Activated CD8-positive, alpha-beta T cell treated with anti-CD3 and anti-CD28 coated beads for 36 hours (primary cell): ENCODE results near the gene HELZ. TPM values are rescaled to one million over a fixed set of nuclear protein-coding genes. Genes with fewer than 3 reads are reported as not detected.
A peak's percentile ranks its signal among the peaks of the same experiment; 100 is the strongest.

Experiments used
- ATAC-seq: fragments of 200-7000 bp; cut with Tn5 transposase; one replicate; pipeline ENCODE4 v1.10.0; 2021; ENCODE audit warnings: mild to moderate bottlenecking, moderate library complexity
- CTCF ChIA-PET: fragments of 350-600 bp; sonication (Branson Sonifier 250); formaldehyde crosslinking; loops from one replicate; lab custom pipeline; 2021; ENCODE audit warnings: antibody characterized with exemption; lab: Charles Lee
- POLR2A ChIA-PET: fragments of 350-600 bp; sonication (Branson Sonifier 250); formaldehyde crosslinking; loops from one replicate; lab custom pipeline; 2021; ENCODE audit warnings: antibody characterized with exemption; lab: Charles Lee
- DNase-seq: peaks from one replicate; pipeline ENCODE4 v3.0.0-alpha.2; 2020
- H3K27ac Mint-ChIP-seq: one replicate; pipeline ENCODE4 v1.8.0; 2021; ENCODE audit warnings: mild to moderate bottlenecking, mixed read lengths
- H3K27me3 Mint-ChIP-seq: one replicate; pipeline ENCODE4 v1.8.0; 2021; ENCODE audit warnings: mixed read lengths
- H3K36me3 Mint-ChIP-seq: one replicate; pipeline ENCODE4 v1.8.0; 2021; ENCODE audit warnings: low read depth, mixed read lengths
- H3K4me1 Mint-ChIP-seq: one replicate; pipeline ENCODE4 v1.8.0; 2021; ENCODE audit warnings: low read depth, mixed read lengths
- H3K4me3 Mint-ChIP-seq: one replicate; pipeline ENCODE4 v1.8.0; 2021; ENCODE audit warnings: mild to moderate bottlenecking, moderate library complexity, mixed read lengths
- H3K9me3 Mint-ChIP-seq: one replicate; pipeline ENCODE4 v1.8.0; 2021; ENCODE audit warnings: mixed read lengths
- intact Hi-C: fragments of 100-400 bp; cut with micrococcal nuclease; formaldehyde crosslinking; loops from one replicate; pipeline ENCODE4 v1.10.0; 2022
- total RNA-seq, 2 experiments: library from RNA; stranded (reverse); gene quantifications; one replicate each; pipeline ENCODE4 v1.2.3, GENCODE V29; 2021
- TF ChIP-seq, protein P1 (sequence below): fragments of 200-600 bp; IDR thresholded peaks from one replicate; pipeline ENCODE4 v1.8.0; 2022; ENCODE audit warnings: antibody characterized with exemption, mild to moderate bottlenecking

HELZ gene
- total RNA-seq, 2 experiments from 2014 or later, result 74.4 to 74.9 TPM

DNA sequence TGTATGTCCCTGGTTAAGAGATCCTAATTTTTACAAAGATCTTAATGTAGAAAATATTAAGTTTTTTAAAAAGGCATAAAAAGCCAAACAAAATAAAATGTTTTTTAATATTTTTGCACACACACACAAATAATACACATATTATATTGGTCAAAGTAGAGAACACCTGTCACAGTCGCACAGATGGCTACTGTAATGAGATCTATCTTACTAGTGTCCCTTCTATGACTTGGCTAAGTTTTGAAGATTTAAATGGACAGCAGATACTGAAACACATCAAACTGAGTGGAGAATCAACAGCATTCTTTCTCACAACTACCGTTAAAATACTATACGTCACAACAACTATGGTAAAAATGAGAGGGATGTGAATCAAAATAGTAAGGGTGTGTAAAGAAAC lies 83.4 kb downstream of the HELZ start:
- intact Hi-C loops, result no loop called here
- ChIA-PET CTCF (interaction anchor here (1.0 kb wide), 1 partner anchor 60 kb away, joined by 3 read pairs; no protein-coding TSS in a partner anchor), POLR2A (no interaction called here)
- H3K36me3 Mint-ChIP-seq, result peaks cover 45% of the 10 kb centered on the region
- H3K27ac Mint-ChIP-seq, result no peak overlapping the region
- DNase-seq (no peak), ATAC-seq (no peak)
- peaks cover 10% of the 10 kb centered on the region for H3K9me3 Mint-ChIP-seq
- TF ChIP-seq, protein P1, sequence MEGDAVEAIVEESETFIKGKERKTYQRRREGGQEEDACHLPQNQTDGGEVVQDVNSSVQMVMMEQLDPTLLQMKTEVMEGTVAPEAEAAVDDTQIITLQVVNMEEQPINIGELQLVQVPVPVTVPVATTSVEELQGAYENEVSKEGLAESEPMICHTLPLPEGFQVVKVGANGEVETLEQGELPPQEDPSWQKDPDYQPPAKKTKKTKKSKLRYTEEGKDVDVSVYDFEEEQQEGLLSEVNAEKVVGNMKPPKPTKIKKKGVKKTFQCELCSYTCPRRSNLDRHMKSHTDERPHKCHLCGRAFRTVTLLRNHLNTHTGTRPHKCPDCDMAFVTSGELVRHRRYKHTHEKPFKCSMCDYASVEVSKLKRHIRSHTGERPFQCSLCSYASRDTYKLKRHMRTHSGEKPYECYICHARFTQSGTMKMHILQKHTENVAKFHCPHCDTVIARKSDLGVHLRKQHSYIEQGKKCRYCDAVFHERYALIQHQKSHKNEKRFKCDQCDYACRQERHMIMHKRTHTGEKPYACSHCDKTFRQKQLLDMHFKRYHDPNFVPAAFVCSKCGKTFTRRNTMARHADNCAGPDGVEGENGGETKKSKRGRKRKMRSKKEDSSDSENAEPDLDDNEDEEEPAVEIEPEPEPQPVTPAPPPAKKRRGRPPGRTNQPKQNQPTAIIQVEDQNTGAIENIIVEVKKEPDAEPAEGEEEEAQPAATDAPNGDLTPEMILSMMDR, result no peak
- peaks cover 21% of the 10 kb centered on the region for H3K4me1 Mint-ChIP-seq
- H3K4me3 Mint-ChIP-seq, result no peak overlapping the region
- no peaks in the 10 kb centered on the region for H3K27me3 Mint-ChIP-seq

DNA sequence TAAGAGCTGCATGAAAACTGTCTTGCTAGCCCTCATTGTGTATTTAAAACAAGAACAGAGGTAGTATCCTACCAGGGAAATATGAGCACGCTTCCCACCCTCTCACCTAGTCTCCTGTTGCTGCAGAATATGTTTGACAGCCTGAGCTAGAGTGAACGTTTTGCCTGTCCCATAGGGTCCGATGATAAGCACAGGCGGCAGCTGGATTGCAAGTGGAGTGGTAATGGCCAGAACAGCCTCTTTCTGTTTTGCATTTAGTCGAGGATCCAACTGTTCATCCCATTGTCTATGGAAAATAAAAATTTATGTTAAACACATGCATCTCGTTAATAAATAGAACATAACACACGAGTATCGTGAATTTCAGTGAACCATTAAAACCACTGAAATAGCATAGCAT lies 84.2 kb downstream of the HELZ start:
- CTCF ChIA-PET, result interaction anchor here (1.0 kb wide), 1 partner anchor 61 kb away, joined by 3 read pairs; no protein-coding TSS in a partner anchor
- Mint-ChIP-seq H3K27me3 (no peaks in the 10 kb centered on the region), H3K4me3 (no peak overlapping the region), H3K4me1 (peaks cover 25% of the 10 kb centered on the region), H3K9me3 (peaks cover 14% of the 10 kb centered on the region), H3K36me3 (peaks cover 49% of the 10 kb centered on the region), H3K27ac (no peak overlapping the region)
- no peak for ATAC-seq
- intact Hi-C loops, result no loop called here
- TF ChIP-seq, protein P1, result no peak
- POLR2A ChIA-PET, result no interaction called here
- no peak for DNase-seq

DNA sequence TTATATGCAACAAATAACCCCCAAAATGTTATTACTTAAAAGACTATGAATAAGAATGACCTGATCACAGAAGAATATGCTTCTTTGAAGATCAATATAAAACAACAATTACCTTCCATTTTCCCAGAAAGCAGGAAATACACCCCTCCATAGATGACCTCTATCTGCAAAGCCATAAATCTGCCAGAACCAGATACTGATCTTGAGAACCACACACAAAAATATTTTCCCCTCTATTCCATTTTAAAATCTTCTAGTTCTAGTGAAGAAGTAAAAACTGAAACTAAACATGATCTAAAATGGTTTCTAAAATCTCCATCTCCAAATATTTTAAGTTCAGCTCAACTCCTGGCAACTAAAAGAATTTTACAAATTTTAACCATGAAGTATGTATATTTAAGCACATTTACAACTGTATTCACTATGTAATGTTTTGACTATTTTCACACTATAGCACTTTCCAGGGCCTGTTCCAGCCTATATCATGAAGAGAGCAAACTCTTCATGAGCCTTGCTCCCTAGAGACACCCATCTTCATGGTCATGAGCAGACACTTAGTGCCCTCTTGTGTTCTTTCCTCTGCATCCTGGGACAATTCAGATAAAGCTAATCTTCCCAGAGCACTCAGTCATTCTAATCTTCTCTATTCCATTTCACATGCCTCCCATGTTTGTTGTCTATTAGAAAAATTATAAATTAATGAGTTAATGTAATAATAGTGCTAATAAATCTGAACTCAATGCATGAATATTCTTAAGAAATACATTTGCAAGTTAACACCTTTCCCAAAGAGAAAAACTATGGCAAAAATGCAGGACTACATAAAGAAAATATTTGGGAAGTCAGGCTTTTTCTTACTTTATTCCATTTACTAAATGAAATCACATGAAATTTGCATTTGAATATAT lies 87.0 kb downstream of the HELZ start:
- H3K27ac Mint-ChIP-seq, result peak overlapping the region; percentile 71
- ChIA-PET CTCF (interaction anchor here (1.4 to 1.6 kb wide), 2 partner anchors 9 to 42 kb away, joined by 4 read pairs; no protein-coding TSS in a partner anchor), POLR2A (interaction anchor here (0.8 to 1.1 kb wide), 2 partner anchors 10 to 87 kb away, joined by 3 read pairs; partner anchors contain the start of gene HELZ)
- H3K4me3 Mint-ChIP-seq, result no peak overlapping the region
- H3K36me3 Mint-ChIP-seq, result peaks cover 42% of the 10 kb centered on the region
- TF ChIP-seq, protein P1, result no peak
- intact Hi-C loops, result no loop called here
- peaks cover 14% of the 10 kb centered on the region for H3K9me3 Mint-ChIP-seq
- H3K4me1 Mint-ChIP-seq, result peaks cover 25% of the 10 kb centered on the region
- H3K27me3 Mint-ChIP-seq, result no peaks in the 10 kb centered on the region
- ATAC-seq (no peak), DNase-seq (no peak)

DNA sequence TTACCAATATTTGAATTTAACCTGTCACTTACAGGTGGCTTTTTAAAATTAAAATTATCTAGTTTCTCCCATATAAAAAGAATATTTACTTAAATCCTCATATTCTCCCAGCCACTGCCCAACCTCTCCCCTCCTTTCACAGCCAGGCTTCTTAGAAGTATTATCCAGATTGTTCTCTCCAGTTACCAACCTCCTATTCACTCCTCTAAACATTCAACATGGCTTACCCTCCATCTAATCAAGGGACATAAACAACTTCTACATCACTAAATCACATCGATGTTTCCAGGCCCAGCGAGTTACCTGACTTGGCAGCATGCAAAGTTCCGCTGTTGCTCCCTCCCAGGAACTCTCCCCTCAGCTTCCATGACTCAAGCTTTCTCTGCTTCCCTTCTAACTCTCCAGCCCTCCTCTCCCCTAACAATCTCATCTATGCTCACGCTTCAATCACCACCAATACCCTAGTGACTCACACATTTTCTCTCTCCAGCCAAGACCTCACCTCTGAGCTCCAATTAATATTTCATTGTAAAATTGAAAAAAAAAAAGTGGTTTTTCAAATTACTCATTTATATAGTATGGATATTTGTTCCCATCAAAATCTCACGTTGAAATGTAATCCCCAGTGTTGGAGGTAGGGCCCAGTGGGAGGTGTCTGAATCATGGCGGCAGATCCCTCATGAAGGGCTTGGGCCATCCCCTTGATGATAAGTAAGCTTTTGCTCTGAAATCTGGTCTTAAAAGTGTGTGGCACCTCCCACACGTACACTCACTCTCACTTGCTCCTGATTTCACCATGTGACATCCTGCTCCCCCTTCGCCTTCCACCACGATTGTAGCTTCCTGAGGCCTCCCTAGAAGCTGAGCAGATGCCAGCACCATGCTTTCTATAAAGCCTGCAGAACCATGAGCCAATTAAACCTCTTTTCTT lies 88.5 kb downstream of the HELZ start:
- Mint-ChIP-seq H3K27me3 (no peaks in the 10 kb centered on the region), H3K4me1 (peaks cover 32% of the 10 kb centered on the region), H3K4me3 (no peak overlapping the region), H3K27ac (peak overlapping the region; percentile 64), H3K9me3 (peaks cover 14% of the 10 kb centered on the region), H3K36me3 (peaks cover 47% of the 10 kb centered on the region)
- intact Hi-C loops, result no loop called here
- ChIA-PET POLR2A (interaction anchor here (0.6 kb wide), 2 partner anchors 13 to 162 kb away, joined by 3 read pairs; no protein-coding TSS in a partner anchor), CTCF (interaction anchor here (1.1 to 1.9 kb wide), 2 partner anchors 10 to 44 kb away, joined by 4 to 8 read pairs; no protein-coding TSS in a partner anchor)
- TF ChIP-seq, protein P1, result no peak
- DNase-seq (peak; percentile 50), ATAC-seq (peak; percentile 82)
